OCI-M1 (cell line): Measurements from ENCODE around the gene RPUSD3.
"Not testable (repeated sequence)": the region's sequence is repeated elsewhere in the genome, so short reads cannot be mapped to it uniquely, and the experiment has no call there.

ENCODE experiments used
- DNase-seq: peaks from one replicate; lab custom pipeline; 2025; lab: John Stamatoyannopoulos, UW

Gene RPUSD3

DNA sequence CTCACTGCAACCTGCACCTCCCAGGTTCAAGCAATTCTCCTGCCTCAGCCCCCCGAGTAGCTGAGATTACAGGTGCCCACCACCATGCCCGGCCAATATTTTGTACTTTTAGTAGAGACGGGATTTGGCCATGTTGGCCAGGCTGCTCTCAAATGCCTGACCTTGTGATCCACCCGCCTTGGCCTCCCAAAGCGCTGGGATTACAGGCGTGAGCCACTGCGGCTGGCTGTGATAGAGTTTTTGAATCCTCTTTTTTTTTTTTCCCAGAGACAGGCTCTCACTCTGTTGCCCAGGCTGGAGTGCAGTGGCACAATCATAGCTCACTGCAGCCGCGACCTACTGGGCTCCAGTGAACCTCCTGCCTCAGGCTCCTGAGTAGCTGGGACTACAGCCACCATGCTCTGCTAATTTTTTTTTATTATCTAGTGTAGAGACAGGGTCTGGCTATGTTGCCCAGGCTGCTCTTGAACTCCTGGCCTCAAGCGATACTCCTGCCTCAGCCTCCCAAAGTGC is 21.4 kb upstream of the RPUSD3 start:
- DNase-seq = not testable (repeated sequence)

- no peak for DNase-seq
Measured at GRCh38 chr3:9864200-9864927, 20.6 kb upstream of the RPUSD3 start.

GRCh38 chr3:9863058-9863772 is 19.4 kb upstream of the RPUSD3 start:
- DNase-seq = no peak

DNA sequence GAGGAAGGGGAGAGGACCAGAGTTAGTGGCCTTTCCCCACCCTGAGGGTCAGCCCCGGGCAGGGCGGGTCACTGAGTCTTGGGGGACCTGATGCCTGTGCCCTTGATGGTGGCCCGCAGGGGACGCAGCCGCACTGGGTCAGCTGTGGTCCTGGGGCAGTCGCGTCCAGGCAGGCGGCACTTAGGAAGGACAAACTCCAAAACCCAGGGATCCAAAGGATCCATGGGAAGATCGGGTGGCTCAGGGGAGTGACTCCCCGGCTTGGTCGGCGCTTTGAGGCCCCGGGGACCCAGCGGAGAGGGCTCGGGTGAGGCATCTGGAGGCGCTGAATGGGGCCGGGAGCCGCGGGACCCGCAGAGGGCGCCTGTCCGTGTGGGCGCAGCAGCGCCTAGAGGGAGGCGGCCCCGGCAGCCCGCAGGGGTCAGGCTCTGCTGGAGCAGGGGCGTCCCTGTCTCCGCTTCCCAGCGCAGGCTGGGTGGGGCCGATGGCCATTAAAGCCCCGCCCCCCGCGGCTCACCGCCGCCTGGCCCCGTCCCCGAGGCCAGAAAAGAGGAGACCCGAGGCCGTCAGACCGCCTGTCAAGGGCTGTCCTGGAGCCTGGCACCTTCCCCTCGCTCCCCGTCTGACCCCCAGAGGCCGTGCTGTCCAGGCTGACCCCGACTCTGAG is 18.7 kb upstream of the RPUSD3 start:
- peak; percentile 42 for DNase-seq

- no peak for DNase-seq
Measured at GRCh38 chr3:9861626-9862130, 17.9 kb upstream of the RPUSD3 start.

DNA sequence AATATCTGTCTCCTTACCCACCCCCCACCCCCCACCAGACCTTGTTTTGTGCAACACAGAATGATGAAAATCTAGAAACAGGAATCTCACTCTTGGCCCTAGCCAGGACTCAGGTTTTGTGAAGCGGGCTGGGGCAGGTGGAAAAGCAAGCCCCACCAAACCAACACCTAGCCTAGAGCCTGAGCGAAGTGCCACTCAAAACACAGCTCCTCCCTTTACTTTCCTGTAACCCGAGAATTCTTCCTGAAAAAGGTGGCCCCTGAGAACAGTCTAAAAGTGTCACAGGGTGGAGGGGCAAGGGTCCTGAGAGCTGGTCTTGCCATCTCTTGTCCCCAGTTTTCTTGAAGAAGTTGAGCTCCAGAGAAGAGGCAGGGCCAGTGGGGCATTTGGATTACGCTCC is 17.4 kb upstream of the RPUSD3 start:
- no peak for DNase-seq

DNA sequence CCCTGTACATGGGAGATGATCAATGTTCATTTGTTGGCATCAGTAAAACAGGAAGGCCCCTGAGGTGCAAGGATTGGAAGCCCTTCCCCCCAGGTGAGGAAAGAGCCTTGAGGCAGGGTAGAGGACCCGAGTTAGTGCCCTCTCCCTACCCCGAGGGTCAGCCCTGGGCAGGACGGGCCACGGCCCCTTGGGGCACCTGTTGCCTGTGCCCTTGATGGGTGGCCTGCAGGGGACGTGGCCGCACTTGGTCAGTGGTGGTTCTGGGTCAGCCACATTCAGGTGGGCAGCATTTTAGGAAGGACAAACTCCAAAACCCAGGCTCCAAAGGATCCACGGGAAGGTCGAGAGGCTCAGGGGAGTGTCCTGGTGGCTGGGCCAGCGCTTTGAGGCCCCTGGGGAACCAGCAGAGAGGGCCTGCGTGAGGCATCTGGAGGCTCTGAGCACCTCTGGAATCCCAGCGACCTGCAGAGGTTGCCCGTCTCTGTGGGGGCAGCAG is 15.8 kb upstream of the RPUSD3 start:
- no peak for DNase-seq

DNA sequence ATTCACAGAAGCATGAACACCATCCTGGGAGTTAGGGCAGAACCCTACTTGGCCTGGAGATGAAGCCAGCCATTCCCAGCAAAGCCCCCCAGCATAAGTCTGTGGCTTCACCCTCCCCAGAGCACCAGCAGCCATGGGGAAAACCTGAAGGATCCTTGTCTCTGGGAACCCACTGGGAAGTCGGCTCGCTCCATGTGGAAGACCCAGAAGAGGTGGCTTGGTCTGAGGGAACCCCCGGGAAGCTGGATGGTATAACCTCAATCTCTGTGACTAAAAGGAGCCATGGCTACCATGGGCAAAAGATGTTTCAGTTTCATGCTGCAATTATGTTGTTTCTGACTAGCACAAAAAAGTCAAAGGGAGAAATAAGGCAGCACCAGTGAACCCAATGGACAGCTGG is 11.8 kb upstream of the RPUSD3 start:
- DNase-seq = no peak

- DNase-seq = not testable (repeated sequence)
Measured at GRCh38 chr3:9854291-9854940, 10.6 kb upstream of the RPUSD3 start.

DNA sequence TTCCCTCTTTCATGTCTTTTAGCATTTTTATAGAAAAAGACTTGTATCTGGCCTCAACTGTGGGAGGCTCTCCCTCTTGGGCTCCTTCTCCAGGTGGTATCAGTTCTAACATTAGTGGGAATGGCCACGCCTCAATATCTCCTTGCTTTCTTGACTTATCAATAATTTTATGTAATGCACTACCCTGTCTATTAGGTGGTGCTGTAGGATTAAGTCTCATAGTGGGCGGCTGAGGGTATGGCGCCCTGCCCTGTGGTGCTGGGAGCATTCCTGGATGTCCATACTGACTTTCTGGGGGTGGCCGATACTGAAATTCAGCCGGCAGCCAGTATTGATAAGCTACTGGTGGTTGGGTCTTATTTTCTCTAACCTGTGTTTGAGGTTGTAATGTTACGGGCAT is 8.7 kb upstream of the RPUSD3 start:
- DNase-seq = peak; percentile 38

DNA sequence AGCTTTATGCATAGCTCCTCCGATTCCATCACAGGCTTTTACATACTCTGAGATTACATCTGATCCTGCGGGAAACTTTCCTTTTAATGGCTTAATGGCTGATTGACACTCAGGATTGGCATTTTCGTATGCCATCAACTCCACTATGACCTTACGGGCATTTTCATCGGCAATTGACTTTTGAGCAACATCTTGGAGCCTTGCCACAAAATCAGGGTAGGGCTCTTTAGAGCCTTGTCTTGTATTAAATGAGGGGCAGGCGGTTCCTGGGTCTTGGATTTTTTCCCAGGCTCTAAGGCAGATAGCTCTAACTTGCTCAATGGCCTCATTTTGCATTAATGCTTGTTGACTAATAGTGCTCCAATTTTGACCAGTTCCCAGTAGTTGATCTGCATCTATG is 8.1 kb upstream of the RPUSD3 start:
- not testable (repeated sequence) for DNase-seq

DNA sequence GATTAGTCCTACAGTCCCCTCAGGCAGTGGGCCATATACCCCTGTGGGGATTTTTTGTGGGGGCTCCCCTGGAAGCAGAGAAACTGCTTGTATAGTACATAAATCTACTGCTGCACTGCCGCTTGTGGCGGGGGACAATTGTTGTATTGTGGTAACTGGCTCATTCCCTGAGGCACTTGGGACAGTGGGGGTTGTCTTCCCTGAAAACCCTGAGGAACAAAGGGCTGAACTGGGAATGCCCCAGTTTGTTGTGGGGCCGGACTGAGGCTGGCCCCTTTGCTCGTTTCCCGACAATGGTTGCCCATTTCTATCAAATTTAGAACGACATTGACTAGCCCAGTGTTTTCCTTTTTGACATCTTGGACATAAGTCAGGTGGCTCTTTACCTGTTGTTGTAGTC is 7.6 kb upstream of the RPUSD3 start:
- not testable (repeated sequence) for DNase-seq

DNA sequence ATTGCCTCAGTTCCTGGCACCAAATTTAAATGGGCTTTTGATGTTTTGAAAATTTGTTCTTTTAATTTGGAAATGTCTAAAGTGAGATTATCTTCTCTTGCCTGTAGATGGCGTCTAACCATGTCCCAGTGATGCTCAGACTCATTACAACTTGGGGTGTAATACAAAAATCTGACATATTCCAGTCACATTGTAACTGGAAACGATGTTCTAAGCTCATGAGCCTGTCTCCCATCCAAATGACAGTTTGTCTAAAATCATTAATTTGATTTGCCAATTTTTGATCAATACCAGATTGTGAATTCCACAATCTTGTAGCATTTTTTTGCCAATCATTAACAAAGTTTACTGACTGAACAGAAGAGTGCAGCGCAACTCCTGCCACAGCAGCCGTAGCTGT is 5.1 kb upstream of the RPUSD3 start:
- DNase-seq = peak; percentile 58

- DNase-seq = not testable (repeated sequence)
Measured at GRCh38 chr3:9847870-9848269, 4.1 kb upstream of the RPUSD3 start.

- DNase-seq = no peak
Measured at GRCh38 chr3:9846931-9847488, 3.2 kb upstream of the RPUSD3 start.

- no peak for DNase-seq
Measured at GRCh38 chr3:9846231-9846630, 2.4 kb upstream of the RPUSD3 start.

GRCh38 chr3:9841015-9841414 is 2.8 kb downstream of the RPUSD3 start:
- no peak for DNase-seq

DNA sequence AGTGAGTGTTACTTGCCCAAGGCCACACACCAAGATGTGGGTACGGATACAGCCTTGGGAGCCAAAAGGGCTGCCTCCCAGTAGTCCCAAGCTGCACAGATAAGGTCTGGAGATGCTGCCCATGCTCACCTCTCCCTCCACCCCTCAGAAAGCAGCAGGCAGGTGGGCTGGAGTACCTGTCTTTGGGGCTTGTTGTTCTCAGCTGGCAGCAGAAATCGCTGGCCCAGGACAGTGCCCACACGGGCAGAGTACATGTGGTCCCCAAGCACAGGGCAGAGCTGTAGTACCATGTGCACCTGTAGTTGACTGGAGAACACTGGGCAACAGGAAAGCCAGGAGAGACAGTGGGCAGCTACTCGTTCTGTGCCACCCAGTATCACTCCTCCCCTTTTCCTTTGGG is 5.0 kb downstream of the RPUSD3 start:
- no peak for DNase-seq

DNA sequence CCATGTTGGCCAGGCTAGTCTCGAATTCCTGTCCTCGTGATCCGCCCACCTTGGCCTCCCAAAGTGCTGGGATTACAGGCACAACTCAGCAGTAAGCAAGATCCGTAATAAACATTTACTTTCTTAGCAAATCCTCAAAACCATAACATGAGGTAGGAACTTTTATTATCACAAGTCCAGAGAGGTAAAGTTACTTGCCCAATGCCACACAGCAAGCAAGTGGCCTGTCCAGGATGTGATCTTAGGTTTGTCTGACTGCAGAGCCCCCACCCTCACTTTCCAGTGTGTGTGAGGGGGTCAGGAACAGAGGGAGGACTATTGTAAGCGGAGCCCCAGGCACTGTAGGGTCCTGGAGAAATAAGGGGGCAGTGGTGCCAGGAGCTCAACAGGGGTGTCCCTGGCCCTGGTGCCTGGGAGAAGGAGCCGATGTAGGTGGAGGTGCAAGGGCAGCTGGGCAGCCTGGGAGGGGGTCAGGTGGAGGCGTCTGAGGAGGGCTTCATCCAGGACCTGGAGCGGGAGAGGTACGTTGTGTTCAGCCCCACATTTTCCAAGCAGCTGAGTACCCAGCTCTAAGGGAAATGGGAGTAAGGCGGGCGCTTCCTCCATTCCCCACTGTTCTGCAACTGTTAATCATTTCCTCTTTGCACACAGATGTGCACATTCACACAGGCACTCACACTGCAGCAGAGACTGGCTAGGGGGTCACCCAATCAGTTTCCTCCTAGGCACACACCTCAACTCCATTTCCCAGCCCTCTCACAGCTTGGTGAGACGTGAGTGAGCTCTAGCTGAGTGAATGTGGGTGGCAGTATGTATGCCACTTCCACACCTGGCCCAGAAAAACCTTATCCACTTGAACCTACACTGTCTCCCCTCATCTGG is 5.9 kb downstream of the RPUSD3 start:
- no peak for DNase-seq

GRCh38 chr3:9834520-9835380 is 9.1 kb downstream of the RPUSD3 start:
- DNase-seq = no peak
